Testis (tissue), 2 donors: Measurements from ENCODE around the gene LHFPL3.

Experiments
- CTCF ChIP-seq, 3 experiments: fragments of 450-650 bp in 2 of 3; fragments of 200-600 bp in 1 of 3; sonication (generic) in 1 of 3; IDR thresholded peaks; one replicate each; pipeline ENCODE4 v1.5.1; 2016 to 2019; ENCODE audit warnings: antibody characterized with exemption in 3 of 3, mild to moderate bottlenecking in 2 of 3, moderate library complexity in 1 of 3
- POLR2A ChIP-seq: fragments of 450-650 bp; IDR thresholded peaks from one replicate; pipeline ENCODE4 v1.6.1; 2017; ENCODE audit warnings: antibody characterized with exemption, mild to moderate bottlenecking, moderate library complexity

DNA sequence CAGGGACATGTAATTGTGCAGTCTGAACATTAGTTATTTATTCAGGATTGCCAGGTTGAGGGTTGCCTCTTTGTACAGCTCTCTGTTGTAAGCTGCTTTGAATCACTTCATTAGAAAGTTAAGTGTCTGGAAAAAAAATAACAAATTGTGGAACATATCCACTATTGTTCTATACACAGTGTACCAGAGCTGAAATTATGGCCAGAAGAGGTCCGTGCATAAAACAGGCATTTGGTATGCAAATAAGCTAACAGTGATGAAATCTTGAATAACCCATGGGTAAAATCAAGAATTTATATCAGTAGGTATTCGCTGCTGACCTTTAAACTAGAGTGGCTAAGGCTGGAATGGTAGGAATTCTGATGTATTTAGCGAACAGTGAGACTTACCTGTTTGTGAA is 152.1 kb downstream of the LHFPL3 start:
- TF ChIP-seq POLR2A (no peak), CTCF (IDR thresholded peaks at IDR 0.05) (no peak)
